Skeletal muscle satellite cell (primary cell): ENCODE measurements around the gene SP5. TPM values are rescaled to one million over a fixed set of nuclear protein-coding genes. Genes with fewer than 3 reads are reported as not detected.
A peak's percentile ranks its signal among the peaks of the same experiment; 100 is the strongest.
"Not testable (repeated sequence)": the region's sequence is repeated elsewhere in the genome, so short reads cannot be mapped to it uniquely, and the experiment has no call there.

Experiments
- H3K27me3 ChIP-seq: 2 replicates; pipeline ENCODE4 v1.7.0; 2013; ENCODE audit warnings: low read length; ENCODE audit not compliant: control insufficient read depth, insufficient read depth
- H3K36me3 ChIP-seq: 2 replicates; pipeline ENCODE4 v1.7.0; 2013; ENCODE audit warnings: mild to moderate bottlenecking, control low read depth, low read length; ENCODE audit not compliant: insufficient read depth
- H3K4me1 ChIP-seq: 2 replicates; pipeline ENCODE4 v1.7.0; 2013; ENCODE audit warnings: low read length; ENCODE audit not compliant: control insufficient read depth, insufficient read depth
- H3K4me2 ChIP-seq: 2 replicates; pipeline ENCODE4 v1.7.0; 2013; ENCODE audit warnings: mild to moderate bottlenecking, low read length
- H3K4me3 ChIP-seq: 2 replicates; pipeline ENCODE4 v1.7.0; 2013; ENCODE audit warnings: low read length
- H3K9ac ChIP-seq: 2 replicates; pipeline ENCODE4 v1.7.0; 2013; ENCODE audit warnings: mild to moderate bottlenecking, low read depth, low read length, moderate library complexity
- H3K9me3 ChIP-seq: replicated peaks from 2 replicates; pipeline ENCODE4 v1.7.0; 2013; ENCODE audit warnings: mild to moderate bottlenecking, control low read depth, low read length
- total RNA-seq: library from RNA; depleted of rRNA; stranded (reverse); fragments of >200 nt; gene quantifications from 2 replicates; pipeline ENCODE4 v1.2.3, GENCODE V29; 2012; rRNA removed

Gene SP5
- total RNA-seq: not detected in 2 replicates

- Histone ChIP-seq H3K9ac (no peak within 1 kb of the TSS), H3K36me3 (no peaks in the 10 kb centered on the region), H3K27me3 (peaks cover 93% of the 10 kb centered on the region), H3K4me3 (peak within 1 kb of the TSS; percentile 68), H3K9me3 (no peaks in the 10 kb centered on the region), H3K4me1 (peaks cover 22% of the 10 kb centered on the region), H3K4me2 (peak within 1 kb of the TSS; percentile 83)
Measured at GRCh38 chr2:170715062-170715931, at the start of gene SP5. Gene SP5, plus strand, starts transcription at chr2:170715337. Its CDS starts 176 bp downstream, at chr2:170715513.

- H3K9me3 ChIP-seq: no peaks in the 10 kb centered on the region
- no peak overlapping the region for H3K4me2 ChIP-seq
- no peak overlapping the region for H3K4me3 ChIP-seq
- H3K9ac ChIP-seq: no peak overlapping the region
- H3K4me1 ChIP-seq: no peaks in the 10 kb centered on the region
- no peaks in the 10 kb centered on the region for H3K27me3 ChIP-seq
- no peaks in the 10 kb centered on the region for H3K36me3 ChIP-seq
Measured at GRCh38 chr2:170665743-170666142, 49.4 kb upstream of the SP5 start.

- no peak overlapping the region for H3K4me2 ChIP-seq
- no peaks in the 10 kb centered on the region for H3K9me3 ChIP-seq
- H3K27me3 ChIP-seq: peaks cover 13% of the 10 kb centered on the region
- no peak overlapping the region for H3K4me3 ChIP-seq
- no peaks in the 10 kb centered on the region for H3K36me3 ChIP-seq
- H3K9ac ChIP-seq: no peak overlapping the region
- no peaks in the 10 kb centered on the region for H3K4me1 ChIP-seq
Measured at GRCh38 chr2:170669909-170670308, 45.2 kb upstream of the SP5 start.

GRCh38 chr2:170670651-170671050, 44.5 kb upstream of the SP5 start:
- H3K4me3 ChIP-seq: no peak overlapping the region
- H3K4me2 ChIP-seq: no peak overlapping the region
- no peak overlapping the region for H3K9ac ChIP-seq

GRCh38 chr2:170671079-170671478, 44.1 kb upstream of the SP5 start:
- H3K4me3 ChIP-seq: no peak overlapping the region
- H3K4me2 ChIP-seq: no peak overlapping the region
- peaks cover 13% of the 10 kb centered on the region for H3K27me3 ChIP-seq
- no peaks in the 10 kb centered on the region for H3K36me3 ChIP-seq
- H3K9ac ChIP-seq: no peak overlapping the region
- no peaks in the 10 kb centered on the region for H3K4me1 ChIP-seq
- no peaks in the 10 kb centered on the region for H3K9me3 ChIP-seq

More at GRCh38 chr2:170670651-170671050, 44.5 kb upstream of the SP5 start:
- H3K36me3 ChIP-seq: no peaks in the 10 kb centered on the region
- H3K9me3 ChIP-seq: no peaks in the 10 kb centered on the region
- peaks cover 13% of the 10 kb centered on the region for H3K27me3 ChIP-seq
- H3K4me1 ChIP-seq: no peaks in the 10 kb centered on the region

- not testable (repeated sequence) for H3K4me3 ChIP-seq, H3K4me1 ChIP-seq, H3K9ac ChIP-seq, H3K4me2 ChIP-seq, H3K36me3 ChIP-seq, H3K9me3 ChIP-seq
- peaks cover 13% of the 10 kb centered on the region for H3K27me3 ChIP-seq
Measured at GRCh38 chr2:170674282-170674681, 40.9 kb upstream of the SP5 start.

- Histone ChIP-seq H3K4me2 (no peak overlapping the region), H3K9me3 (no peaks in the 10 kb centered on the region), H3K4me3 (no peak overlapping the region), H3K9ac (no peak overlapping the region), H3K4me1 (no peaks in the 10 kb centered on the region), H3K27me3 (peaks cover 13% of the 10 kb centered on the region), H3K36me3 (no peaks in the 10 kb centered on the region)
Measured at GRCh38 chr2:170675701-170676100, 39.4 kb upstream of the SP5 start.

- H3K27me3 ChIP-seq: no peaks in the 10 kb centered on the region
- no peaks in the 10 kb centered on the region for H3K9me3 ChIP-seq
- H3K4me3 ChIP-seq: no peak overlapping the region
- no peaks in the 10 kb centered on the region for H3K4me1 ChIP-seq
- no peak overlapping the region for H3K4me2 ChIP-seq
- no peaks in the 10 kb centered on the region for H3K36me3 ChIP-seq
- no peak overlapping the region for H3K9ac ChIP-seq
Measured at GRCh38 chr2:170679607-170680079, 35.5 kb upstream of the SP5 start.

GRCh38 chr2:170680172-170680941, 34.8 kb upstream of the SP5 start:
- no peak overlapping the region for H3K4me2 ChIP-seq
- no peaks in the 10 kb centered on the region for H3K36me3 ChIP-seq
- no peak overlapping the region for H3K9ac ChIP-seq
- peaks cover under 1% of the 10 kb centered on the region for H3K27me3 ChIP-seq
- H3K9me3 ChIP-seq: no peaks in the 10 kb centered on the region
- no peak overlapping the region for H3K4me3 ChIP-seq
- H3K4me1 ChIP-seq: no peaks in the 10 kb centered on the region

- Histone ChIP-seq H3K9ac (no peak overlapping the region), H3K4me2 (no peak overlapping the region), H3K4me1 (no peaks in the 10 kb centered on the region), H3K4me3 (no peak overlapping the region), H3K36me3 (no peaks in the 10 kb centered on the region), H3K9me3 (no peaks in the 10 kb centered on the region), H3K27me3 (peaks cover 5% of the 10 kb centered on the region)
Measured at GRCh38 chr2:170681311-170681710, 33.8 kb upstream of the SP5 start.

GRCh38 chr2:170685591-170685990, 29.5 kb upstream of the SP5 start:
- H3K4me2 ChIP-seq: no peak overlapping the region
- no peaks in the 10 kb centered on the region for H3K4me1 ChIP-seq
- no peaks in the 10 kb centered on the region for H3K9me3 ChIP-seq
- no peak overlapping the region for H3K9ac ChIP-seq
- H3K27me3 ChIP-seq: peaks cover 9% of the 10 kb centered on the region
- no peaks in the 10 kb centered on the region for H3K36me3 ChIP-seq
- H3K4me3 ChIP-seq: no peak overlapping the region
